ENCODE data around the gene PDF. TPM values are rescaled to one million over a fixed set of nuclear protein-coding genes. Genes with fewer than 3 reads are reported as not detected.

Gene PDF
- total and polyA plus RNA-seq, 2 donors (not counting 1 experiment from before 2014, with no cell fraction given) = 5.5 to 9.6 TPM

DNA sequence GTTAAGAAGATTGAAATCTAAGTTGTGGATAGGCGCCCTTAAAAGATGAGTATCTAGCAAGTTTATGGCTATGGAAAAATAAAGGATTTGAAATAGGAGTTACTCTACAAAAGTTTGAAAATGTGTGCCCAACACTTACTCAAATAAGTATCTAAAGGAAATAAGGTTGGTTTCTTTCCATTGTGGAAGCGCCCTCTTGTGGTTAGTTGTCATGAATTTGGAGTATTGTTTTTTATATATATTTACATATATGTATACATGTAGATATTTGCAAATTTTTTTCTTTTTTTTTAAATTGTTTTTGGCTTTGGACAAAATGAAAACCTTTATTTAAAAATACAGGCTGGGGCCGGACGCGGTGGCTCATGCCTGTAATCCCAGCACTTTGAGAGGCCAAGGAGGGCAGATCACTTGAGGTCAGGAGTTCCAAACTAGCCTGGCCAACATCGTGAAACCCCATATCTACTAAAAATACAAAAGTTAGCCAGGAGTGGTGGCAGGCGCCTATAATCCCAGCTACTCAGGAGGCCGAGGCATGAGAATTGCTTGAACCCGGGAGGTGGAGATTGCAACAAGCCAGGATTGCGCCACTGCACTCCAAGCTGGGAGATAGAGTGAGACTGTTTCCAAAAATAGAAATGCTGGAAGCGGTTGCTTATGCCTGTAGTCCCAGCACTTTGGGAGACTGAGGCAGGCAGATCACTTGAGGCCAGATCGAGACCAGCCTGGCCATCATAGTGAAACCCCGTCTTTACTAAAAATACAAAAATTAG is 43.3 kb downstream of the PDF start:
- Histone ChIP-seq H3K4me1 (ENCODE audit: control insufficient read depth in 2 of 2, insufficient read depth in 2 of 2, low read length in 2 of 2) (no peaks in the 10 kb centered on the region), H3K9ac (ENCODE audit: low read length) (no peak overlapping the region), H3K79me2 (ENCODE audit: control insufficient read depth, insufficient read depth, low read length) (no peaks in the 10 kb centered on the region), H3K27me3 (replicated peaks in 1 of 4; ENCODE audit: control extremely low read depth in 1 of 4, control insufficient read depth in 3 of 4, insufficient read depth in 4 of 4, low read length in 3 of 4) (no peaks in the 10 kb centered on the region), H3K4me2 (replicated peaks; ENCODE audit: low read depth, low read length, poor library complexity, severe bottlenecking) (no peak overlapping the region), H3K36me3 (replicated peaks in 1 of 2; ENCODE audit: control extremely low read depth in 1 of 2, control insufficient read depth in 1 of 2, extremely low read depth in 1 of 2, insufficient read depth in 2 of 2, low read length in 1 of 2) (peaks cover 0 to 7% of the 10 kb centered on the region in 2 experiments), H4K20me1 (ENCODE audit: control insufficient read depth, insufficient read depth, low read length, poor library complexity, severe bottlenecking) (no peaks in the 10 kb centered on the region), H2AFZ (ENCODE audit: insufficient read depth, low read depth, low read length, poor library complexity, severe bottlenecking) (no peak overlapping the region), H3K27ac (ENCODE audit: low read length in 2 of 2) (no peak overlapping the region), H3K4me3 (ENCODE audit: control extremely low read depth in 1 of 5, extremely low read depth in 1 of 5, insufficient read depth in 1 of 5, low read depth in 2 of 5, low read length in 4 of 5) (no peak overlapping the region), H3K9me3 (ENCODE audit: control extremely low read depth in 1 of 3, control insufficient read depth in 2 of 3, insufficient read depth in 1 of 3, low read length in 2 of 3) (no peaks in the 10 kb centered on the region)
- peak; percentile 75 for DNase-seq
- Mint-ChIP-seq H3K27me3 (no peaks in the 10 kb centered on the region), H3K4me3 (no peak overlapping the region), H3K27ac (no peak overlapping the region), H3K4me1 (peaks cover 1% of the 10 kb centered on the region), H3K9me3 (ENCODE audit: insufficient read depth) (no peaks in the 10 kb centered on the region)
- intact Hi-C loops (cut with micrococcal nuclease) = loop anchor here (1.0 kb wide), 1 partner anchor 137 kb away; no protein-coding TSS in a partner anchor
- no peak for ATAC-seq (ENCODE audit: low read depth)
- ChIA-PET POLR2A (interaction anchor here (0.6 kb wide), 3 partner anchors 7 to 56 kb away, joined by 5 to 9 read pairs (median 6); no protein-coding TSS in a partner anchor), CTCF (interaction anchor here (0.9 to 9.5 kb wide), 12 partner anchors 9 to 759 kb away, joined by 3 to 314 read pairs (median 6); partner anchors contain the start of gene SNTB2)
- WGBS (ENCODE audit: insufficient coverage) = 92% methylated on average over 7 of the region's 13 CpGs
- TF ChIP-seq EZH2 (IDR thresholded peaks at IDR 0.05; ENCODE audit: borderline replicate concordance, insufficient read depth, low read depth, low read length, poor library complexity, severe bottlenecking) (no peak), CTCF (IDR thresholded peaks at IDR 0.05) (peak; percentile 79)

DNA sequence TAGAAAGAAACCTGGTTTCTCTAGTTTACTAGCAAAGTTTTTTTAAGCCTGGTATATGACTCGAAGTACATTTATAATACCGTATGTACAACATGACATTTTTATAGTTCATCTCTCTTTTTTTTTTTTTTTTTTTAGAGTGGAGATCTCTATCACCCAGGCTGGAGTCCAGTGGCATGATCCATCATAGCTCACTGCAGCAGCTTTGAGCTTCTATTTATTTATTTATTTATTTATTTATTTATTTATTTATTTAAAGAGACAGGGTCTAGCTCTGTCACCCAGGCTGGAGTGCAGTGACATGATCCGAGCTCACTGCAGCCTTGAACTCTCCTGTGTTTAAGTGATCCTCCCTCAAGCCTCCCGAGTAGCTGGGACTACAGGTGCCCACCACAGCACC is 45.1 kb downstream of the PDF start:
- WGBS (ENCODE audit: insufficient coverage) = 100% methylated on average over 1 of the region's 4 CpGs
- no peaks in the 10 kb centered on the region for H3K9me3 Mint-ChIP-seq (ENCODE audit: insufficient read depth)
- intact Hi-C loops (cut with micrococcal nuclease) = no loop called here
- Histone ChIP-seq H3K27me3 (replicated peaks in 1 of 4; ENCODE audit: control extremely low read depth in 1 of 4, control insufficient read depth in 3 of 4, insufficient read depth in 4 of 4, low read length in 3 of 4) (no peaks in the 10 kb centered on the region), H3K4me1 (ENCODE audit: control insufficient read depth in 2 of 2, insufficient read depth in 2 of 2, low read length in 2 of 2) (no peaks in the 10 kb centered on the region), H4K20me1 (ENCODE audit: control insufficient read depth, insufficient read depth, low read length, poor library complexity, severe bottlenecking) (no peaks in the 10 kb centered on the region), H3K9ac (ENCODE audit: low read length) (no peak overlapping the region), H3K27ac (ENCODE audit: low read length in 2 of 2) (no peak overlapping the region), H3K4me3 (ENCODE audit: control extremely low read depth in 1 of 5, extremely low read depth in 1 of 5, insufficient read depth in 1 of 5, low read depth in 2 of 5, low read length in 4 of 5) (no peak overlapping the region), H3K36me3 (replicated peaks in 1 of 2; ENCODE audit: control extremely low read depth in 1 of 2, control insufficient read depth in 1 of 2, extremely low read depth in 1 of 2, insufficient read depth in 2 of 2, low read length in 1 of 2) (peaks cover 0 to 5% of the 10 kb centered on the region in 2 experiments), H3K9me3 (ENCODE audit: control extremely low read depth in 1 of 3, control insufficient read depth in 2 of 3, insufficient read depth in 1 of 3, low read length in 2 of 3) (no peaks in the 10 kb centered on the region), H2AFZ (ENCODE audit: insufficient read depth, low read depth, low read length, poor library complexity, severe bottlenecking) (no peak overlapping the region), H3K79me2 (ENCODE audit: control insufficient read depth, insufficient read depth, low read length) (no peaks in the 10 kb centered on the region), H3K4me2 (replicated peaks; ENCODE audit: low read depth, low read length, poor library complexity, severe bottlenecking) (no peak overlapping the region)
- H3K27ac Mint-ChIP-seq = no peak overlapping the region
- H3K4me3 Mint-ChIP-seq = no peak overlapping the region
- ATAC-seq (ENCODE audit: low read depth) = no peak
- peaks cover 1% of the 10 kb centered on the region for H3K4me1 Mint-ChIP-seq
- no peak for DNase-seq
- CTCF ChIA-PET = interaction anchor here (0.5 to 9.5 kb wide), 19 partner anchors 9 to 757 kb away, joined by 3 to 314 read pairs (median 5); partner anchors contain the start of gene SNTB2
- H3K27me3 Mint-ChIP-seq = no peaks in the 10 kb centered on the region
- POLR2A ChIA-PET = no interaction called here
- TF ChIP-seq EZH2 (IDR thresholded peaks at IDR 0.05; ENCODE audit: borderline replicate concordance, insufficient read depth, low read depth, low read length, poor library complexity, severe bottlenecking) (no peak), CTCF (IDR thresholded peaks at IDR 0.05) (no peak)

Measured in B cell (primary cell).